Parathyroid adenoma (tissue), 2 donors: Measurements from ENCODE around the gene CEP164.

ENCODE experiments used
- H2AFZ ChIP-seq: fragments of 300-600 bp; sonication (generic); one replicate; pipeline ENCODE4 v1.7.0; 2017; ENCODE audit warnings: antibody characterized with exemption, mild to moderate bottlenecking
- H3K27ac ChIP-seq: fragments of 300-600 bp; sonication (generic); one replicate; pipeline ENCODE4 v1.7.0; 2017
- H3K27me3 ChIP-seq: fragments of 300-600 bp; sonication (generic); one replicate; pipeline ENCODE4 v1.7.0; 2017; ENCODE audit warnings: low read length; ENCODE audit not compliant: control insufficient read depth, insufficient read depth
- H3K36me3 ChIP-seq: fragments of 300-600 bp; sonication (generic); one replicate; pipeline ENCODE4 v1.7.0; 2017; ENCODE audit warnings: low read length; ENCODE audit not compliant: control insufficient read depth, insufficient read depth
- H3K4me1 ChIP-seq: fragments of 300-600 bp; sonication (generic); one replicate; pipeline ENCODE4 v1.7.0; 2017; ENCODE audit warnings: control low read depth
- H3K4me2 ChIP-seq: fragments of 300-600 bp; sonication (generic); one replicate; pipeline ENCODE4 v1.7.0; 2017; ENCODE audit warnings: low read length
- H3K4me3 ChIP-seq: fragments of 300-600 bp; sonication (generic); one replicate; pipeline ENCODE4 v1.7.0; 2017; ENCODE audit warnings: low read depth, low read length
- H3K79me2 ChIP-seq: fragments of 300-600 bp; sonication (generic); one replicate; pipeline ENCODE4 v1.7.0; 2017; ENCODE audit warnings: control low read depth
- H3K9ac ChIP-seq: fragments of 300-600 bp; sonication (generic); one replicate; pipeline ENCODE4 v1.7.0; 2017; ENCODE audit warnings: mild to moderate bottlenecking
- H3K9me3 ChIP-seq: fragments of 300-600 bp; sonication (generic); one replicate; pipeline ENCODE4 v1.7.0; 2017; ENCODE audit warnings: low read length; ENCODE audit not compliant: control insufficient read depth
- CTCF ChIP-seq: fragments of 300-600 bp; sonication (generic); IDR thresholded peaks from one replicate; pipeline ENCODE4 v1.7.0; 2017; ENCODE audit warnings: antibody characterized with exemption, mild to moderate bottlenecking
- donor health status: primary hyperparathyroidism.

The CEP164 gene

GRCh38 chr11:117417342-117417741 lies 89.7 kb downstream of the CEP164 start:
- Histone ChIP-seq H3K36me3 (no peaks in the 10 kb centered on the region), H3K4me3 (no peak overlapping the region), H3K27me3 (no peaks in the 10 kb centered on the region), H2AFZ (no peak overlapping the region), H3K9ac (no peak overlapping the region), H3K4me2 (no peak overlapping the region), H3K79me2 (no peaks in the 10 kb centered on the region), H3K4me1 (no peaks in the 10 kb centered on the region), H3K9me3 (no peaks in the 10 kb centered on the region), H3K27ac (no peak overlapping the region)
- TF ChIP-seq CTCF = no peak

GRCh38 chr11:117417856-117418255 lies 90.2 kb downstream of the CEP164 start:
- Histone ChIP-seq H3K36me3 (no peaks in the 10 kb centered on the region), H3K27me3 (no peaks in the 10 kb centered on the region), H2AFZ (no peak overlapping the region), H3K79me2 (no peaks in the 10 kb centered on the region), H3K4me1 (no peaks in the 10 kb centered on the region), H3K9me3 (no peaks in the 10 kb centered on the region), H3K4me3 (no peak overlapping the region), H3K27ac (no peak overlapping the region), H3K4me2 (no peak overlapping the region), H3K9ac (no peak overlapping the region)
- no peak for TF ChIP-seq CTCF

- no peak overlapping the region for H3K9ac ChIP-seq
- no peak overlapping the region for H3K27ac ChIP-seq
- no peaks in the 10 kb centered on the region for H3K36me3 ChIP-seq
- H3K79me2 ChIP-seq = no peaks in the 10 kb centered on the region
- no peaks in the 10 kb centered on the region for H3K9me3 ChIP-seq
- no peak overlapping the region for H3K4me2 ChIP-seq
- TF ChIP-seq CTCF = no peak
- no peaks in the 10 kb centered on the region for H3K27me3 ChIP-seq
- no peak overlapping the region for H2AFZ ChIP-seq
- H3K4me1 ChIP-seq = no peaks in the 10 kb centered on the region
- H3K4me3 ChIP-seq = no peak overlapping the region
These were observed 91.3 kb downstream of the CEP164 start for GRCh38 chr11:117418737-117419481.

GRCh38 chr11:117419482-117420142 lies 92.0 kb downstream of the CEP164 start:
- Histone ChIP-seq H3K27ac (no peak overlapping the region), H3K4me1 (no peaks in the 10 kb centered on the region), H2AFZ (no peak overlapping the region), H3K9ac (no peak overlapping the region), H3K36me3 (no peaks in the 10 kb centered on the region), H3K4me3 (no peak overlapping the region), H3K4me2 (no peak overlapping the region), H3K9me3 (no peaks in the 10 kb centered on the region), H3K27me3 (no peaks in the 10 kb centered on the region), H3K79me2 (no peaks in the 10 kb centered on the region)
- TF ChIP-seq CTCF = no peak

GRCh38 chr11:117420143-117420485 lies 92.5 kb downstream of the CEP164 start:
- no peaks in the 10 kb centered on the region for H3K9me3 ChIP-seq
- no peaks in the 10 kb centered on the region for H3K27me3 ChIP-seq
- no peak overlapping the region for H3K4me3 ChIP-seq
- TF ChIP-seq CTCF = no peak
- no peak overlapping the region for H3K9ac ChIP-seq
- no peaks in the 10 kb centered on the region for H3K79me2 ChIP-seq
- H3K4me2 ChIP-seq = no peak overlapping the region
- no peak overlapping the region for H3K27ac ChIP-seq
- H2AFZ ChIP-seq = no peak overlapping the region
- H3K4me1 ChIP-seq = no peaks in the 10 kb centered on the region
- no peaks in the 10 kb centered on the region for H3K36me3 ChIP-seq
